OCI-M2 (cell line): ENCODE results near the gene RHCG.

Experiments
- DNase-seq: peaks from one replicate; lab custom pipeline; 2025; ENCODE audit not compliant: unreplicated experiment; lab: John Stamatoyannopoulos, UW

The RHCG gene

DNA sequence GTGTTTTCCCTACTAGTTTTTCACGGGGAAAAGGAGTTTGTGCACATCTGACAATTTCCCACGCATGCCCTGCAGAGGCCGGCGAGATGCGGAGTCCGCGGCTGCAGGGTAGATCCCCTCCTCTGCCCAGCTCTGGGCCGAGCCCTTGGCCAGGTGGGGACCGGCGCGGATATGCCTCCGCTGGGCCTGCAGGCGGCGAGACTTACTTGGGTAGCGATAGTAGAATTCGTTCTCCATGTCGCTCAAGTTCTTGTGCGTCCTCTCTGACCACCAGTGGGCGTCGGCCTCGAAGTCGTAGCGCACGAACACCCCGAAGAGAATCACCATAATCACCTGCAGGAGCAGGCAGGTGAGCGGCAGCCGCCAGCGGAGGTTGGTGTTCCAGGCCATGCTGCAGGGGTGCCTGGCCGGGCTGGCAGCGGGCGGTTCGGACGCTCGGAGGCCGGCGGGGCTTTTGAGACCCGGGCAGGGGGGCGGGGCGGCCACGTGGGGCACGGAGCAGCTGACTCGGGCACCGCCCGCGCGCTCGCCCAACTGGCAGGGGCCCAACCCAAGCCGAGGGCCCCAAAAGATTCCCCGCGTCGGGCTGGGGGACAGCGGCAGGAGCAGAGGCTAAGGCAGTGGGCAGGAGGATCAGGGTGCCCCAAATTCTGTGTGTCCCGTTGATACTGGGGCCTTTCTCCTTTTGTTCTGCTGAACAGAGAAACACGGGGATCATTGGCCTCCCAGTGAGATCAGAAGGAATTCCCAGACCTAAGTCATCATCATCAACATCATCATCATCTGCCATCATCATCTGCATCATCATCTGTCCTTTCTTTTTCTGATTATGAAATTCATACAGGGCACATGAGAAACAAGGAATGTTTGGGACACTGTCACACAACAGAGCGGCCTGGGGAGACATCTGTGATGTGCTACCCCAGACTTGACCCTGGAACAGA is at the start of gene RHCG:
TSS of gene RHCG (minus strand) at position 429 of the 944 bp plus-strand sequence. CDS start at position 390, 39 bp downstream.
- no peak for DNase-seq

DNA sequence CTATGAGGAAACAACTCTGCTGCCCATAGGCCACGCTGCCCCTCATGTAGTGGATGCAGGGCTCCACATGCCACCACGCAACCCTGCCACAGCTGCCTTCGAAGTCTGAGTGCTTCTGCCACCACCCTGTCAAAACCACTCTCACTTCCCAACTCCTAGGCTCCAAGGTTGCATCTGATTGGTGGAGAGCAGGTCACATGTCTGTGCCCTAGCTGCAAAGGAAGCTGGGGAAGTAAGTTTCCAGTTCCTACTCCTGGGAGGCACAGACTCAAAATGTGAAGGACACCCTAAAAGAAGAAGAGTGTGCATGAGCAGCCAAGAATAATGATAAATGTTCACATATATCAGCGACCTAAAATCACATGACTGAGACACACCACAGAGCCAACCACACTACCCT is 47.0 kb upstream of the RHCG start:
- DNase-seq: no peak

DNA sequence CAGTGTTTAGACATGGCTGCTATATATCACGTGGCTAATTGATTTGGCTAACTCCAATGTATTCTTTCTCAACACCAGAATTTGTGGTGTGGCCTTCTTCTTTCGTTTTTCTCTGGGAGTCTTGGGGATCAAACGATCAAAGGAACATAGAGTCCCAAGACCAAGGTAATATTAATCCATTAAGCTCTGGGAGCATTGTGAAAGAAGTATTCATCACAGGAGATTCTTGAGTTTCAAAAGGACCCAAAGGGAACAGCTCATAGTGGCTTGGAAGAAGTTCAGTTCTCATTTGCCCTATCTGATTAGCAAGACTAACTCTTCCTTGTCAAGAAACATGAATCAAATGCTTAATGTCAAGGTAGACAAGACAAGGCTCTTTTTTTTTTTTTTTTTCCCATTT is 46.0 kb upstream of the RHCG start:
- no peak for DNase-seq

DNA sequence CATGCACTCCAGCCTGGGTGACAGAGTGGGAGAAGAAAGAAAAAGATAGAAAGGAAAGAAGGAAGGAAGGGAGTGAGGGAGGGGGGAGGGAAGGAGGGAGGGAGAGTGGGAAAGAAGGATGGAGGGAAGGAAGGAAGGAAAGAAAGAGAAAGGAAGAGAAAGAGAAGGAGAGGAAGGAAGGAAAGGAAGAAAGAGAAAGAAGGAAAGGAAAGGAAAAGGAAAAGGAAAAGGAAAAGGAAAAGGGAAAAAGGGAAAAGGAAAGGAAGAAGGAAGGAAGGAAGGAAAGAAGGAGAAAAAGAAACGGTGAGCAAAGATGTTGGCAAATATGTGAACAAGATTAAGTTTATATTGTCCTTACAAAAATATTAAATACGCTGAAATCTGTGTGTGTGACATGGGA is 42.6 kb upstream of the RHCG start:
- DNase-seq: no peak

DNA sequence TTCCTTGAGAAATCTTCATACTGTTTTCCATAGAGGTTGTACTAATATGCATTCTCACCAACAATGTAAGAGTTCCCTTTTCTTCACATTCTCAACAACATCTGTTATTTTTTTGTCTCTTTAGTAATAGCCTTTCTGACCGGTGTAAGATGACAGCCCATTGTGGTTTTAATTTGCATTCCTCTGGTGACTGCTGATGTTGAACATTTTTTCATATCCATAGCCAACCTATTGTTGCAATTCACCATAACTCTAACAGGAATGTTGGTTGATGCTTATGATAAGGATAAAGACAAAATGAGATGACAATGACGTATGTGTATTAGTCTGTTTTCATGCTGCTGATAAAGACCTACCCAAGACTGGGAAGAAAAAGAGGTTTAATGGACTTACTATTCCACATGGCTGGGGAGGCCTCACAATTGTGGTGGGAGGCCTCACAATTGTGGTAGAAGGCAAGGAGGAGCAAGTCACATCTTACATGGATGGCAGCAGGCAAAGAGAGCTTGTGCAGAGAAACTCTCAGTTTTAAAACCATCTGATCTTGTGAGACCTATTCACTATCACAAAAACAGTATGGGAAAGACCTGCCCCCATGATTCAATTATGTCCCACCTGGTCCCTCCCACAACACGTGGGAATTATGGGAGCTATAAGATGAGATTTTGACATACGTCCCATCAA is 37.6 kb upstream of the RHCG start:
- DNase-seq: no peak

DNA sequence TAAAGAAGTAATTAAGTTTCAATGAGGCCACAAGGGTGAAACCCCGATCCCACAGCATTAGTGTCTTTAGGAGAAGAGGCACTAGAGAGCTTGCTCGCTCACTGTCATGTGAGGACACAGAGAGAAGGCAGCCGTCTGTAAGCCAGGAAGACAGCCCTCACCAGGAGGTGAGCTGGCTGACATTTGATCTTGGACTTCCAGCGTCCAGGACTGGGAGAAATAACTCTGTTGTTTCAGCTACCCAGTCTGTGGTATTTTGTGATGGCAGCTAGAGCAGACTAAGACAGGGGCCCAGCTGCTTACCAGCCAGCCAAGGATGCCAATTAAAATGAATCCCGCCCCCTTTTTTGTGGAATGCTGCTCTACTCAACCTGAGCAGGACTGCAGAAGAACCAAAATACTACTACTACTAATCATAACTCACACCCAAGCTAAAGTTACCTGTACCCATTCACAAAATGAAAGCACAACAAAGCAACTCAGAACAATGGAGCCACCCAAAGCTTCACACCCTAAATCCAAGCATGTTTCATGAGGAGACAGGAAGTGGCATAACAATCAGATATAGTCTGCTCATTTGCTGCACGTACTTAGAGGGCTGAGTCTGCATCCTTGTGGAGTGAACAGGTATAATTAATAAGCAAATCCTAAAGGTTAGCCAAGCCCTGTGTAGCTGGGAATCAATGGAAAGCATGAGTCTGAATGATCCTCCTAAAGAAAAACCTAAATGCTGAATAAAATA is 35.6 kb upstream of the RHCG start:
- no peak for DNase-seq

DNA sequence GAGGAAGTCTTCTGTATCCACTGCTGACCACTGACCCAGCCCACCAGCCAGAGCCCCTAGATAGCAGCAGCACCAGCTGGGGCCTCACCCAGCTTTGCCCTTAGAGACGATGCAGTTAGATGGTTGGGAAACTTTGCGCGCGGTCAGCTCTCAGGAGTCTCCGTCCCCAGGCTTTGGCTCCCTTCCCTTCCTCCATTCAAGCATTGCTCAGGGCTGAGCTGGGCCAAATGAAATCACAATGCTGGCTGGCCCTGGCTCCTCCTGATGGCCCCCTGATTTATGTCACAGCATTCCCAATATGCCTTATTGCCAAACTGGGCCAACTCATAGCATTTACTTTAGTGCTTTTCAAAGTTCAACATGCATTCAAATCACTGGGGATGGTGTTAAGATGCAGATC is 34.6 kb upstream of the RHCG start:
- DNase-seq: no peak

DNA sequence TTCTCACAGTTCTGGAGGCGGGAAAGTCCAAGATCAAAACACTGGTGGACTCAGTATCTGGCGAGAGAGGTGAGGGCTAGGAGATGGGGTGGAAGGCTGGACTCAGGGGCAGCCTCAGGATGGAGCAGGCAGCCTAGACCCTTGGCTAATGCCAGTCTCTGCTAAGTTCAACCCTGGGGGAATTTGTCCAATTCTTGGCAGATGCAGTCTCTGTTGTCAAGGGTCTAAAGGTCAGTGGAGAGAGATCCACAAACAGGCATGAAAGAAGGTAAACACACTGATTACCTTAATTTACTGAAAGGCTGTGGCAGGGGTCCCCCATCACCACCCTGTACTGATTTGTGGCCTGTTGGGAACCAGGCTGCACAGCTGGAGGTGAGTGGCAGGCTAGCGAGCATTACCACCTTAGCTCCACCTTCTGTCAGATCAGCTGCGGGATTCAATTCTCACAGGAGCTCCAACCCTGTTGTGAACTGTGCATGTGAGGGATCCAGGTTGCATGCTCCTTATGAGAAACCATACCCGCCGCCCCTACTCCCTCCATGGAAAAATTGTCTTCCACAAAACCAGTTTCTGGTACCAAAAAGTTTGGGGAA is 32.5 kb upstream of the RHCG start:
- no peak for DNase-seq

DNA sequence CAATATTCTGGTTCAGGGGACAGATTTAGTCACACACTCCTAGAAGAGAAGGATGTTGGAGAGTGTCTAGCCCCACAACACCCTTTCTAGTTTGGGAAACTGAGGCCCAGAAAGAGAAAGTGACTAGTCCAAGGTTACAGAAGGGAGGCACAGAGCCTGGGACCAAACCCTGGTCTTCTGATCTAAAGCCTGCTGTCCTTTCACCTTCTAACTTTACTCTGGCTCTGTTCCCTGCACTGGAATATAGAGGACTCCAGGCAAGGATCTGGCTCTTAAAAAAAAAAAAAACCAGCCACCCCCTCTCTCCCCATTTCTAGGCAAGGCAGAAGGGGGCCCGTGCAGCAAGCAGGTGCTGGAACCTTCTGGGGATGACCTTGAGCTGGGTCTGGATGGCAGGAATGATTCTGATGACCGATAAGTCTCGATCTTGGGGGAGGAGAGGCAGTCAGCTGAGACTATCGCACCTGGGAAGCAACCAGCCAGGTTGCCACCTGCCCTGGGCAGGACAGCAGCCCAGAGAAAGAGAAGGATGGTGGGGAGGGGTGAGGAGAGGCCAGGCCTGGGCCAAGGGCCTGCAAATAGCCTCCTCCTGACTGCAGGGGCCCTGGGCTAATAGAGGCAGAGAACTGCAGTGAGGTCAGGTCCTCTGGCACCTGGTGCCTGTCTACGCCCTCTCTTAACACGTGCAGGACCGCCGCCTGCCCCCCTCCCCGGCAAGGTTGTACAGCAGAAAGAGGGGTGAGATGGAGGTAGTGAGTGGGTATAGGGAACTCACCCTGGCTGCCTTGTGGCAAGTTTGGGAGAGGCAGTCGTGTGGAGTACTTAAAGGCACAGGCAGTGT is 30.4 kb upstream of the RHCG start:
- DNase-seq: no peak

DNA sequence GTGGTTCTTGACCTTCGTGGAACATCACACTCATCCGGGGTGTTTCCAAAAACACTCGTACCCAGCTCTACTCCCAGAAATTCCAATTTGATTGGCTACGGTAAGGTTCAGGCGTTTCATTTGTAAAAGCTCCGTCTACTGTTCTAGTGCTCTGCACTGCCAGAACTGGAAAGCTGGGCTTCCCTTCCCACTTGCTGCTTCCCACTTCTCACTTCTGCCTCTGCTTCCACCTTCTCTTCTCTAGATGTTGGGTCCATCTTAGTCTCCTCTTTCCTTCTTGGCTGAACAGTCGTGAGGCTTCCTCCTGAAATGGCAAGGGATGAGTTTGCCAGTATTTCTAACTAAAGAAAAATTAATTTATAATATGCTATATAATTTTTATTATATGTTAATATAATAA is 29.8 kb upstream of the RHCG start:
- no peak for DNase-seq

DNA sequence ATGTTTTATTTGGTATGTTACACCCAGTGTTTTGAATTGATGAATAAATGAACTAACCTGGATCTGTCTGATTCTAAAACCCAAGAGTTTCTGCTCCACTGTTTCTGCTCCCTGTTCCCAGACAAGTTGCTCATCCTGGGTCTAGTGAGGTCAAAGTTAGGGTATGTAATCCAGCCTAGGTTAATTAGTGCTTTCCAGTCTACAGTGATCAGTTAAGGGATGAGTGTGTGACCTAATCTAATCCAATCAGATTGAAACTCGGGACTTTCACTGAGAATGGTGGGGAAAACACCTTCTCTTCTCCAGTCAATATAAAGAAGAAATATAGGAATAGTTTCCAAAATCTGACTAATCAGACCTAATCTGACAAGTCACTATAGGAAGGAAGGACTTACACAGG is 27.8 kb upstream of the RHCG start:
- DNase-seq: no peak

DNA sequence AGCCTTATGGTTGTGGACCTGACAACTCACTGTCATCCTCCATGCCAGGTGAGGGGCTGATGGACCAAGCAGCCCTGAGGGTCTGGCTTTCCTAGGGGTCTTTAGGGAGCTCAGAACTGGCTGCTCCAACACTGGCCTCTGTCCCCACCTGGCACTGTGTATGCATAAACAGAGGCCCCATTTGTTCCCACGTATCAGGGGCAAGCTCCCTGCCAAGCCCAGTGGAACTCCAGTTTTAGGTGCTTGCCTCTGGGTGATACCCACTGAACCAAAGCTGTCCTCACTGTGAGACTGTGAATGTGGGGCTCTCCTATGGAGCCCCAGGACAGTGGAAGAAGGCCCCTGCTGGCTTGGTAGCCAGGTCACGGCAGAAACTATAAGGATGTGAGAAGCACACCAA is 26.7 kb upstream of the RHCG start:
- DNase-seq: no peak

DNA sequence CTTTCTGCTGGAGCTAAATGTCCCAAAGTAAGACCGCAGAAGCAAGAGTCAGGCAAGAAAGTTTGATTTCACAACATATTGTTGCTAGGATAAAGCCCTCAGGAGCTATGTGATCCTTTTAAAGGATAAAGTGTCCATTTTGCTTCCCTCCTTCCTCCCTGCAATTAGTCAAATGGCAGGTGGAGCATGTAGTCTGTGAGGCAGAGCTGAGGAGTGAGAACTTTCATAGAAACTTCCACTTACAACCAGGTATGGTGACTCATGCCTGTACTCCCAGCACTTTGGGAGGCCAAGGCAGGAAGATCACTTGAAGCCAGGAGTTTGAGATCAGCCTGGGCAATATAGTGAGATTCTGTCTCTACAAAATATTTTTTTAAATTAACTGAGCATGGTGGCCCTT is 25.2 kb upstream of the RHCG start:
- no peak for DNase-seq

DNA sequence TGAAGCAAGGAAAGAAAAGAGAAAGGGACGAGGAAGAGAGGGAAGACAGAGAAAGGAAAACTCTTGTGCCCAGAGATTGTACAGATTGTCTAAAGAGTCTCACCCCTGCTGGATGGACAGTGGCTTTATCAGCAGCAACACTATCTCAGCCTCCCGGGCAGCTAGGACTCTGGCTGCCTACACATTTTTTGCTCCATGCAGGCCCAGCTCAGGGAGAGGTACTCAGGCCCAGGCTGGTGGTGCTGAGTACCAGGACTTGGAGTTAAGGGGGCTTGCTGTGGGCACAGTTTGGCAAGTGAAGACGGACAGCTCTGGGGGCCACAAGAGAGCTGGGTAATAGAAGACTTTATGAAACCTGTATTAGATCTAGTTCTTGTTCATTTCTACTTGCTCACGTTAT is 19.1 kb upstream of the RHCG start:
- DNase-seq: no peak

DNA sequence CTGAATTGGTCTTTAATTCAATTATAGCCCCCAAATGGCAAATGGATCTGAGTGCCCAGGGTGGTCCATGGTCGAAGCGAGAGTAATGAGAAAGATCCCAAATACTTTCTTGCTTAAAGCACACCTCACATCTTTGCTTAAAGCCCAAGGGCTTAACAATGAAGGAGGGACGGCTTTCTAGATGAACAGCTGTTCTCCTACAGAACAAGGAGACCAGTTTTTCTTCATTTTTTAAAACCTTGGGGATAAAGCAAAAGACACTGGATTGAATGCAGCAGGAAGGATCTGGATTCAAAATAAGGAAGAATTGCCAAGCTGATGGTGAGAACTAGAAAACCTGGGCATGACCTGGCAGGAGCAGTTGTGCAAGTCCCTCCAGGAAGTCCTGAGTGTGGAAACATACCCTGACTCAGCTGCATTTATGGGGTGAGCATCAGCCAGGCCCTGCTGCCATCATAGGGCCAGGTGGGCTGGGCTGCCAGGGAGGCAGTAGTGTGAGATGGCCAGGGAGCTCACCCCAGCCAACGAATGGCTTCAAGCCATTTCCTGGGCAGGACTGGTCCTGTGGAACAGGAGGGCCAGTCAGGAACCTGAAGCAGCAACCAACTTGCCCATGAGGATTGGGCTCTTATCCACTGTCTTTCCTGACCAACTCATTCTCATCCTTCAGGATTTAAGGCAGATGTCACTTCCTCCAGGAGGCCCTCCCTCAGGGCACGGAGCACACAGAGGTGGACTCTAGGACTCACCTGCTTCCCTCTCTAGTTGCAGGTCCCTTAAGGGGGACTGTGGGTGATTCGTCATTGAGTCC is 18.4 kb upstream of the RHCG start:
- DNase-seq: no peak

DNA sequence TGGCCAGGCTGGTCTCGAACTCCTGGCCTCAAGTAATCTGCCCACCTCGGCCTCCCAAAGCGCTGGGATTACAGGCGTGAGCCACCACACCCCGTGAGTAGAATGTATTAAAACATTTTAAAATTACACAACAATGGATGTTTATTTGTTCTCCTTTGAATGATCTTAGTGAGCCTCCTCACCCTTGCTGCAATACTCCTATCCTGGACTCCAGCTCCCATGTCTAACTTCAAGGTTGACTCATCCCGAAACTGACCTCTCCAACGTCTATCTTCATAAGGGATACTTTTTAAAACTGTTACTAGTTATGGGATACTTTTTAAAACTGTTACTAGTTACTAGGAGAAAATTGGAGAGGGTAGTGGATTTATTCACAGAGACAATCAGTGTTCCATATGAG is 17.8 kb upstream of the RHCG start:
- no peak for DNase-seq

DNA sequence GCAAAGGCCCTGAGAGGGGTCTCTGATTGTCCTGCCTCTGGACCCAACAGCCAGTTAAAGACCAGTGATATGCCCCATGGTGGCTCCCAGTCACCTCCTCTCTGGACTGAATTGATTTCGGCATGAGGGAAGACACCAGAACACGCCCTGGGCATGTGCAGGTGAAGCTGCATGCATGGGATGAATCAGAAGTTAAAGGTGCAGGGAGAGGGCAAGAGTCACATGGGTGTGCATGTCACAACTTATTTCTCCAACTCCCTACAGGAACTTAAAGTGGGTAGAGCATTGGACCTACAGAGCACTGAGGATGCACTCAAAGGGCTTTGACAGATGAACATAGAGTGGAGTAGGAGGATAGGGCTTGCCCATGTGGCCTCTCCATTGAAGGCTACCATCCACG is 16.9 kb upstream of the RHCG start:
- DNase-seq: no peak

DNA sequence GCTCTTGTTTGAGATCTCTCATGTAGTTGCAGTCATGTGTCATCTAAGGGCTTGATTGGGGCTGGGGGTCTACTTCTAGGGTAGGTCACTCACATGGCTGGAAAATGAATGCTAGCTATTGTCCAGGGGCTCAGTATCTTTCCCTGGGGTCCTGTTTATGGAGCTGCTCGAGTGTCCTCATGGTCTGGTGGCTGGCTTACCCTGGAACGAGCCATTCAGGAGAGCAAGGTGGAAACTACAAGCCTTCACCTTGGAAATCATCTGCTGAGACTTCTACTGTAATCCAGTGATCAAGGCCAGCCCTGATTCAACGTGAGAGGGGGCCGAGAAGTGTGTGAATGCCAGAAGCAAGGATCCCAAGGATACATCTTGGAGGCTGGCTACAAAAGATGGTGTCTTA is 16.2 kb upstream of the RHCG start:
- no peak for DNase-seq

DNA sequence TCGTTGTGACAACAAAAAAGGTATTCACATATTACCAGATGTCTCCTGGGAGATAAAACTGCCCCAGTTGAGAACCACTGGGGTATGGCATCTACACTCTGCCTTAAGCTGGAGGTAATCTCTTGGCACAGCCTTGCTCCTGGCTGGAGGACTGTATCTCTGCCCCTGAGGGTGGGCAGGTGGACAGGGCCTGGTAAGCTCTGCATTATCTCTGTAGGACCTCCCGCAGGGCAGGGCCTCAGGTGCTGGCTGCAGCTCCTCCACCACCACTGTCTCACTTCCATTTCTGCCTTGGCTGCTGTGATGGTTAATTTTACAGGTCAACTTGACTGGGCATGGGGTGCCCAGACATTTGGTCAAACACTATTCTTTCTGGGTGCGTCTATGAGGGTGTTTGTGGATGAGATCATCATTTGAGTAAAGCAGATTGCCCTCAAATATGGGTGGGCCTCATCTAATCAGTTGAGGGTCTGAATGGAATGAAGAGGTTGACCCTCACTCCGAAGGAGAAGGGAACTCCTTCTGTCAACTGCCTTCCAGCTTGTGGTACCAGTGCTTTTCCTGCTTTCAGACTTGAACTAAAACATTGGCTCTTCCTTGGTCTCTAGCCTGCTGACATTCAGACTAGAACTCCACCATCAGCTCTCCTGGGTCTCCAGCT is 9.8 kb upstream of the RHCG start:
- no peak for DNase-seq
